ENCODE results near the gene UTS2R. TPM values are rescaled to one million over a fixed set of nuclear protein-coding genes. Genes with fewer than 3 reads are reported as not detected.

Gene UTS2R
- polyA plus RNA-seq, 1 donor from 2014 or later, result not detected

GRCh38 chr17:82373731-82374625 lies 2.4 kb downstream of the UTS2R start:
- Histone ChIP-seq H2AFZ (ENCODE audit: low read depth, low read length) (no peak overlapping the region), H3K9me2 (ENCODE audit: insufficient read depth, low read length) (no peaks in the 10 kb centered on the region), H3F3A (ENCODE audit: insufficient read depth, low read length, poor library complexity, severe bottlenecking) (no peaks in the 10 kb centered on the region), H3K79me2 (replicated peaks; ENCODE audit: insufficient read depth, low read length) (no peaks in the 10 kb centered on the region), H3K9ac (ENCODE audit: low read length) (no peak overlapping the region), H3K4me3 (ENCODE audit: low read length) (no peak overlapping the region), H3K9me3 (ENCODE audit: low read length) (no peaks in the 10 kb centered on the region), H3K27me3 (ENCODE audit: insufficient read depth, low read depth, low read length) (peaks cover 29% of the 10 kb centered on the region), H3K4me2 (ENCODE audit: low read length) (no peak overlapping the region), H3K36me3 (ENCODE audit: insufficient read depth, low read length) (no peaks in the 10 kb centered on the region), H3K27ac (ENCODE audit: low read length) (no peak overlapping the region), H4K20me1 (ENCODE audit: insufficient read depth) (no peaks in the 10 kb centered on the region)
- TF ChIP-seq SMC3 (conservative IDR thresholded peaks at IDR 0.05; ENCODE audit: poor library complexity) (no peak), POLR2AphosphoS5 (IDR thresholded peaks at IDR 0.05) (no peak), EZH2 (IDR thresholded peaks at IDR 0.05; ENCODE audit: borderline replicate concordance, insufficient read depth, low read length, poor library complexity, severe bottlenecking) (no peak), EP300 (conservative IDR thresholded peaks at IDR 0.05; ENCODE audit: poor library complexity, severe bottlenecking) (no peak)
- TF ChIP-seq, protein P1, sequence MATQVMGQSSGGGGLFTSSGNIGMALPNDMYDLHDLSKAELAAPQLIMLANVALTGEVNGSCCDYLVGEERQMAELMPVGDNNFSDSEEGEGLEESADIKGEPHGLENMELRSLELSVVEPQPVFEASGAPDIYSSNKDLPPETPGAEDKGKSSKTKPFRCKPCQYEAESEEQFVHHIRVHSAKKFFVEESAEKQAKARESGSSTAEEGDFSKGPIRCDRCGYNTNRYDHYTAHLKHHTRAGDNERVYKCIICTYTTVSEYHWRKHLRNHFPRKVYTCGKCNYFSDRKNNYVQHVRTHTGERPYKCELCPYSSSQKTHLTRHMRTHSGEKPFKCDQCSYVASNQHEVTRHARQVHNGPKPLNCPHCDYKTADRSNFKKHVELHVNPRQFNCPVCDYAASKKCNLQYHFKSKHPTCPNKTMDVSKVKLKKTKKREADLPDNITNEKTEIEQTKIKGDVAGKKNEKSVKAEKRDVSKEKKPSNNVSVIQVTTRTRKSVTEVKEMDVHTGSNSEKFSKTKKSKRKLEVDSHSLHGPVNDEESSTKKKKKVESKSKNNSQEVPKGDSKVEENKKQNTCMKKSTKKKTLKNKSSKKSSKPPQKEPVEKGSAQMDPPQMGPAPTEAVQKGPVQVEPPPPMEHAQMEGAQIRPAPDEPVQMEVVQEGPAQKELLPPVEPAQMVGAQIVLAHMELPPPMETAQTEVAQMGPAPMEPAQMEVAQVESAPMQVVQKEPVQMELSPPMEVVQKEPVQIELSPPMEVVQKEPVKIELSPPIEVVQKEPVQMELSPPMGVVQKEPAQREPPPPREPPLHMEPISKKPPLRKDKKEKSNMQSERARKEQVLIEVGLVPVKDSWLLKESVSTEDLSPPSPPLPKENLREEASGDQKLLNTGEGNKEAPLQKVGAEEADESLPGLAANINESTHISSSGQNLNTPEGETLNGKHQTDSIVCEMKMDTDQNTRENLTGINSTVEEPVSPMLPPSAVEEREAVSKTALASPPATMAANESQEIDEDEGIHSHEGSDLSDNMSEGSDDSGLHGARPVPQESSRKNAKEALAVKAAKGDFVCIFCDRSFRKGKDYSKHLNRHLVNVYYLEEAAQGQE (IDR thresholded peaks at IDR 0.05; ENCODE audit: borderline replicate concordance), result no peak
- TF ChIP-seq, protein P2, sequence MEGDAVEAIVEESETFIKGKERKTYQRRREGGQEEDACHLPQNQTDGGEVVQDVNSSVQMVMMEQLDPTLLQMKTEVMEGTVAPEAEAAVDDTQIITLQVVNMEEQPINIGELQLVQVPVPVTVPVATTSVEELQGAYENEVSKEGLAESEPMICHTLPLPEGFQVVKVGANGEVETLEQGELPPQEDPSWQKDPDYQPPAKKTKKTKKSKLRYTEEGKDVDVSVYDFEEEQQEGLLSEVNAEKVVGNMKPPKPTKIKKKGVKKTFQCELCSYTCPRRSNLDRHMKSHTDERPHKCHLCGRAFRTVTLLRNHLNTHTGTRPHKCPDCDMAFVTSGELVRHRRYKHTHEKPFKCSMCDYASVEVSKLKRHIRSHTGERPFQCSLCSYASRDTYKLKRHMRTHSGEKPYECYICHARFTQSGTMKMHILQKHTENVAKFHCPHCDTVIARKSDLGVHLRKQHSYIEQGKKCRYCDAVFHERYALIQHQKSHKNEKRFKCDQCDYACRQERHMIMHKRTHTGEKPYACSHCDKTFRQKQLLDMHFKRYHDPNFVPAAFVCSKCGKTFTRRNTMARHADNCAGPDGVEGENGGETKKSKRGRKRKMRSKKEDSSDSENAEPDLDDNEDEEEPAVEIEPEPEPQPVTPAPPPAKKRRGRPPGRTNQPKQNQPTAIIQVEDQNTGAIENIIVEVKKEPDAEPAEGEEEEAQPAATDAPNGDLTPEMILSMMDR (IDR thresholded peaks at IDR 0.05; ENCODE audit: poor library complexity, severe bottlenecking), result no peak

DNA sequence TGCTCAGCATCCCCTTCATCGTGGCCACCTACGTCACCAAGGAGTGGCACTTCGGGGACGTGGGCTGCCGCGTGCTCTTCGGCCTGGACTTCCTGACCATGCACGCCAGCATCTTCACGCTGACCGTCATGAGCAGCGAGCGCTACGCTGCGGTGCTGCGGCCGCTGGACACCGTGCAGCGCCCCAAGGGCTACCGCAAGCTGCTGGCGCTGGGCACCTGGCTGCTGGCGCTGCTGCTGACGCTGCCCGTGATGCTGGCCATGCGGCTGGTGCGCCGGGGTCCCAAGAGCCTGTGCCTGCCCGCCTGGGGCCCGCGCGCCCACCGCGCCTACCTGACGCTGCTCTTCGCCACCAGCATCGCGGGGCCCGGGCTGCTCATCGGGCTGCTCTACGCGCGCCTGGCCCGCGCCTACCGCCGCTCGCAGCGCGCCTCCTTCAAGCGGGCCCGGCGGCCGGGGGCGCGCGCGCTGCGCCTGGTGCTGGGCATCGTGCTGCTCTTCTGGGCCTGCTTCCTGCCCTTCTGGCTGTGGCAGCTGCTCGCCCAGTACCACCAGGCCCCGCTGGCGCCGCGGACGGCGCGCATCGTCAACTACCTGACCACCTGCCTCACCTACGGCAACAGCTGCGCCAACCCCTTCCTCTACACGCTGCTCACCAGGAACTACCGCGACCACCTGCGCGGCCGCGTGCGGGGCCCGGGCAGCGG lies 3.2 kb downstream of the UTS2R start:
- H3K27me3 ChIP-seq (ENCODE audit: insufficient read depth, low read depth, low read length), result peaks cover 29% of the 10 kb centered on the region
- no peak overlapping the region for H3K4me2 ChIP-seq (ENCODE audit: low read length)
- TF ChIP-seq MXI1 (conservative IDR thresholded peaks at IDR 0.05; ENCODE audit: poor library complexity, severe bottlenecking) (no peak), TAF1 (IDR thresholded peaks at IDR 0.05; ENCODE audit: low read depth) (no peak), SMC3 (conservative IDR thresholded peaks at IDR 0.05; ENCODE audit: poor library complexity) (no peak), EP300 (conservative IDR thresholded peaks at IDR 0.05; ENCODE audit: poor library complexity, severe bottlenecking) (no peak)
- TF ChIP-seq, protein P2 (IDR thresholded peaks at IDR 0.05; ENCODE audit: poor library complexity, severe bottlenecking), result no peak
- no peaks in the 10 kb centered on the region for H3K79me2 ChIP-seq (replicated peaks; ENCODE audit: insufficient read depth, low read length)
- no peaks in the 10 kb centered on the region for H3K9me2 ChIP-seq (ENCODE audit: insufficient read depth, low read length)
- no peaks in the 10 kb centered on the region for H3F3A ChIP-seq (ENCODE audit: insufficient read depth, low read length, poor library complexity, severe bottlenecking)
- H4K20me1 ChIP-seq (ENCODE audit: insufficient read depth), result no peaks in the 10 kb centered on the region
- no peak overlapping the region for H2AFZ ChIP-seq (ENCODE audit: low read depth, low read length)
- H3K4me3 ChIP-seq (ENCODE audit: low read length), result no peak overlapping the region
- no peaks in the 10 kb centered on the region for H3K9me3 ChIP-seq (ENCODE audit: low read length)
- H3K27ac ChIP-seq (ENCODE audit: low read length), result no peak overlapping the region
- H3K9ac ChIP-seq (ENCODE audit: low read length), result no peak overlapping the region
- no peaks in the 10 kb centered on the region for H3K36me3 ChIP-seq (ENCODE audit: insufficient read depth, low read length)
